GM12892 (cell line): Measurements from ENCODE around the gene POLR2H.
A peak's percentile ranks its signal among the peaks of the same experiment; 100 is the strongest.

ENCODE experiments used
- DNase-seq: peaks from one replicate; pipeline ENCODE4 v3.0.0; 2011; ENCODE audit not compliant: insufficient read length
- FAIRE-seq: peaks from 2 replicates; lab custom pipeline; 2011; peaks lifted over from hg19 to GRCh38; lab: Jason Lieb, UNC
- POLR2A ChIP-seq: IDR thresholded peaks from 2 replicates; pipeline ENCODE4 v1.6.1; 2011; ENCODE audit warnings: low read depth, low read length, control low read depth
- POLR2AphosphoS5 ChIP-seq: IDR thresholded peaks from 2 replicates; pipeline ENCODE4 v1.6.1; 2011; ENCODE audit warnings: low read depth, low read length, control low read depth
- TAF1 ChIP-seq: IDR thresholded peaks from 2 replicates; pipeline ENCODE4 v1.6.1; 2011; ENCODE audit warnings: low read depth, mild to moderate bottlenecking, control low read depth, low read length, borderline replicate concordance

The POLR2H gene

GRCh38 chr3:184358124-184358767, 3.3 kb upstream of the POLR2H start:
- TF ChIP-seq POLR2AphosphoS5 (no peak), POLR2A (no peak), TAF1 (no peak)
- no peak for FAIRE-seq
- DNase-seq, result no peak

- no peak for FAIRE-seq
- no peak for DNase-seq
- TF ChIP-seq POLR2A, result no peak
Observed at GRCh38 chr3:184358921-184359350, 2.6 kb upstream of the POLR2H start.

GRCh38 chr3:184359610-184360009, 1.9 kb upstream of the POLR2H start:
- no peak for DNase-seq
- FAIRE-seq, result no peak
- TF ChIP-seq TAF1 (no peak), POLR2A (no peak), POLR2AphosphoS5 (no peak)

- TF ChIP-seq POLR2AphosphoS5, result no peak
- no peak for TF ChIP-seq TAF1
- no peak for TF ChIP-seq POLR2A
- FAIRE-seq (no peak), DNase-seq (no peak)
Observed at GRCh38 chr3:184360070-184360928, 1.2 kb upstream of the POLR2H start.

GRCh38 chr3:184360929-184361531, 480 bp upstream of the POLR2H start:
- no peak for TF ChIP-seq TAF1
- no peak for TF ChIP-seq POLR2A
- TF ChIP-seq POLR2AphosphoS5, result no peak
- no peak for DNase-seq
- peak; percentile 14 for FAIRE-seq

- TF ChIP-seq TAF1 (peak; percentile 28; the same call in 1 of the 2 replicates), POLR2A (no peak)
- DNase-seq, result no peak
- FAIRE-seq, result no peak
Observed at GRCh38 chr3:184361932-184362667, 590 bp downstream of the POLR2H start.

- peak; percentile 79; the same call in 1 of the 2 replicates for TF ChIP-seq POLR2A
- TF ChIP-seq TAF1, result peak; percentile 76; the same call in 1 of the 2 replicates
- peak; percentile 80 for TF ChIP-seq POLR2AphosphoS5
- FAIRE-seq (peak; percentile 99), DNase-seq (peak; percentile 91)
Observed at GRCh38 chr3:184362668-184363546, 1.4 kb downstream of the POLR2H start.

GRCh38 chr3:184366619-184367289, 5.2 kb downstream of the POLR2H start:
- DNase-seq (no peak), FAIRE-seq (no peak)
- TF ChIP-seq POLR2AphosphoS5 (no peak), POLR2A (no peak), TAF1 (no peak)

- TF ChIP-seq TAF1 (no peak), POLR2A (no peak), POLR2AphosphoS5 (no peak)
- DNase-seq, result no peak
- FAIRE-seq, result no peak
Observed at GRCh38 chr3:184368116-184368515, 6.6 kb downstream of the POLR2H start.
